GM23338 (cell line): ENCODE results near the gene TBKBP1. TPM values are rescaled to one million over a fixed set of nuclear protein-coding genes. Genes with fewer than 3 reads are reported as not detected.

Experiments
- ATAC-seq: fragments of 200-7000 bp; cut with Tn5 transposase; 3 replicates; pipeline ENCODE4 v1.9.1; 2020
- DNase-seq: peaks from one replicate; pipeline ENCODE4 v3.0.0-alpha.2; 2015; ENCODE audit warnings: low spot score
- H2AFZ ChIP-seq: fragments of 200-600 bp; sonication (generic); 2 replicates; pipeline ENCODE4 v1.8.0; 2016; ENCODE audit warnings: antibody characterized with exemption, mild to moderate bottlenecking, moderate library complexity
- H3F3A ChIP-seq: fragments of 200-600 bp; sonication (generic); replicated peaks from 2 replicates; pipeline ENCODE4 v1.8.0; 2017; ENCODE audit warnings: antibody characterized with exemption, mixed run types, low read depth
- H3K27ac ChIP-seq: fragments of 200-600 bp; sonication (generic); 2 replicates; pipeline ENCODE4 v1.6.1; 2016; ENCODE audit warnings: low read depth
- H3K27me3 ChIP-seq: fragments of 200-600 bp; sonication (generic); 2 replicates; pipeline ENCODE4 v1.8.0; 2016; ENCODE audit warnings: mild to moderate bottlenecking, mixed run types, moderate library complexity; ENCODE audit not compliant: insufficient read depth
- H3K36me3 ChIP-seq: fragments of 200-600 bp; sonication (generic); 2 replicates; pipeline ENCODE4 v1.8.0; 2016; ENCODE audit warnings: mild to moderate bottlenecking; ENCODE audit not compliant: insufficient read depth
- H3K4me1 ChIP-seq: fragments of 200-600 bp; sonication (generic); 2 replicates; pipeline ENCODE4 v1.8.0; 2016; ENCODE audit warnings: mild to moderate bottlenecking, moderate library complexity; ENCODE audit not compliant: insufficient read depth
- H3K4me2 ChIP-seq: fragments of 200-600 bp; sonication (generic); 2 replicates; pipeline ENCODE4 v1.7.1; 2017; ENCODE audit warnings: mixed run types
- H3K4me3 ChIP-seq: fragments of 200-600 bp; sonication (generic); 2 replicates; pipeline ENCODE4 v1.6.1; 2016; ENCODE audit warnings: mixed run types
- H3K79me2 ChIP-seq: fragments of 200-600 bp; sonication (generic); replicated peaks from 2 replicates; pipeline ENCODE4 v1.8.0; 2017; ENCODE audit warnings: mild to moderate bottlenecking; ENCODE audit not compliant: insufficient read depth
- H3K9me2 ChIP-seq: fragments of 200-600 bp; sonication (generic); 2 replicates; pipeline ENCODE4 v1.8.0; 2017; ENCODE audit not compliant: insufficient read depth
- H4K20me1 ChIP-seq: fragments of 200-600 bp; sonication (generic); replicated peaks from 2 replicates; pipeline ENCODE4 v1.8.0; 2017; ENCODE audit warnings: mild to moderate bottlenecking; ENCODE audit not compliant: insufficient read depth
- H3K27ac Mint-ChIP-seq: 2 replicates; pipeline ENCODE4 v1.8.0; 2020; ENCODE audit warnings: inconsistent platforms, mild to moderate bottlenecking, moderate library complexity, mixed read lengths
- H3K27me3 Mint-ChIP-seq: 3 replicates; pipeline ENCODE4 v1.8.0; 2022; ENCODE audit warnings: low read depth, mild to moderate bottlenecking, moderate library complexity, mixed read lengths, inconsistent platforms; ENCODE audit not compliant: insufficient read depth, poor library complexity
- H3K36me3 Mint-ChIP-seq: 3 replicates; pipeline ENCODE4 v1.8.0; 2021; ENCODE audit warnings: low read depth, mild to moderate bottlenecking, inconsistent platforms, moderate library complexity, mixed read lengths
- H3K4me1 Mint-ChIP-seq: 3 replicates; pipeline ENCODE4 v1.8.0; 2020; ENCODE audit warnings: mild to moderate bottlenecking, inconsistent platforms, mixed read lengths
- H3K4me3 Mint-ChIP-seq: 3 replicates; pipeline ENCODE4 v1.8.0; 2021; ENCODE audit warnings: moderate library complexity, mild to moderate bottlenecking, inconsistent platforms, mixed read lengths
- H3K9me3 Mint-ChIP-seq: 3 replicates; pipeline ENCODE4 v1.8.0; 2020; ENCODE audit warnings: moderate library complexity, mild to moderate bottlenecking, inconsistent platforms, mixed read lengths
- CREB1 ChIP-seq: fragments of 250-450 bp; sonication (Bioruptor Pico); IDR thresholded peaks from 2 replicates; pipeline ENCODE4 v1.5.0; 2020; ENCODE audit warnings: low read depth, mild to moderate bottlenecking, moderate library complexity
- EZH2 ChIP-seq: fragments of 200-600 bp; sonication (generic); IDR thresholded peaks from one replicate; pipeline ENCODE4 v1.8.0; 2017; ENCODE audit warnings: antibody characterized with exemption, mild to moderate bottlenecking, low read depth; ENCODE audit not compliant: unreplicated experiment
- EZH2phosphoT487 ChIP-seq: fragments of 200-600 bp; sonication (generic); IDR thresholded peaks from one replicate; pipeline ENCODE4 v1.8.1; 2018; ENCODE audit warnings: antibody characterized with exemption; ENCODE audit not compliant: unreplicated experiment
- JUNB ChIP-seq: IDR thresholded peaks from one replicate; pipeline ENCODE4 v1.6.1; 2016; ENCODE audit warnings: antibody characterized with exemption; ENCODE audit not compliant: unreplicated experiment
- POLR2AphosphoS5 ChIP-seq: IDR thresholded peaks from 2 replicates; pipeline ENCODE4 v1.6.1; 2016; ENCODE audit warnings: antibody characterized with exemption, low read depth
- STAT1 ChIP-seq: IDR thresholded peaks from one replicate; pipeline ENCODE4 v1.6.1; 2016; ENCODE audit warnings: antibody characterized with exemption; ENCODE audit not compliant: unreplicated experiment
- ZNF114 ChIP-seq: fragments of 250-450 bp; sonication (Bioruptor Pico); IDR thresholded peaks from 2 replicates; pipeline ENCODE4 v1.5.0; 2020; ENCODE audit warnings: mild to moderate bottlenecking, moderate library complexity
- polyA plus RNA-seq: library from polyadenylated mRNA; unstranded; fragments of >200 nt; fragmentation: Nextera tagmentation; extraction: Ambion mirVana; gene quantifications from 2 replicates; pipeline ENCODE4 v1.2.1, GENCODE V29; 2016
- total RNA-seq: library from RNA; depleted of rRNA; stranded (reverse); fragments of >200 nt; shearing (Covaris generic); gene quantifications from 2 replicates; pipeline ENCODE4 v1.2.3, GENCODE V29; 2014
- TF ChIP-seq, protein P1 (sequence below): IDR thresholded peaks from one replicate; pipeline ENCODE4 v1.6.1; 2018; ENCODE audit warnings: antibody characterized with exemption; ENCODE audit not compliant: unreplicated experiment
- TF ChIP-seq, protein P2 (sequence below): IDR thresholded peaks from 2 replicates; pipeline ENCODE4 v1.6.1; 2016; ENCODE audit warnings: antibody characterized with exemption

TBKBP1 gene
- total and polyA plus RNA-seq, 2 experiments from 2014 or later: 2.5 to 12.1 TPM

GRCh38 chr17:47707884-47708283 is 13.9 kb downstream of the TBKBP1 start:
- peaks cover 8% of the 10 kb centered on the region for H3K4me1 Mint-ChIP-seq
- H3K9me3 Mint-ChIP-seq: no peaks in the 10 kb centered on the region
- H3K27me3 Mint-ChIP-seq: peaks cover 23% of the 10 kb centered on the region
- Histone ChIP-seq H3K4me2 (peak overlapping the region; percentile 81; the same call in 1 of the 2 replicates), H3K4me3 (peak overlapping the region; percentile 56), H3K9me2 (no peaks in the 10 kb centered on the region), H3K27me3 (peaks cover 28% of the 10 kb centered on the region), H3F3A (peaks cover 7% of the 10 kb centered on the region; the same call in 1 of the 2 replicates), H2AFZ (peak overlapping the region; percentile 66; the same call in 1 of the 2 replicates), H3K79me2 (no peaks in the 10 kb centered on the region), H3K36me3 (no peaks in the 10 kb centered on the region), H4K20me1 (peaks cover 5% of the 10 kb centered on the region; the same call in 1 of the 2 replicates), H3K4me1 (peaks cover 5% of the 10 kb centered on the region; the same call in 1 of the 2 replicates), H3K27ac (no peak overlapping the region)
- H3K27ac Mint-ChIP-seq: no peak overlapping the region
- peak; percentile 42 for ATAC-seq
- peak overlapping the region; percentile 69 for H3K4me3 Mint-ChIP-seq
- H3K36me3 Mint-ChIP-seq: peaks cover 3% of the 10 kb centered on the region; the same call in 1 of the 3 replicates
- TF ChIP-seq, protein P1, sequence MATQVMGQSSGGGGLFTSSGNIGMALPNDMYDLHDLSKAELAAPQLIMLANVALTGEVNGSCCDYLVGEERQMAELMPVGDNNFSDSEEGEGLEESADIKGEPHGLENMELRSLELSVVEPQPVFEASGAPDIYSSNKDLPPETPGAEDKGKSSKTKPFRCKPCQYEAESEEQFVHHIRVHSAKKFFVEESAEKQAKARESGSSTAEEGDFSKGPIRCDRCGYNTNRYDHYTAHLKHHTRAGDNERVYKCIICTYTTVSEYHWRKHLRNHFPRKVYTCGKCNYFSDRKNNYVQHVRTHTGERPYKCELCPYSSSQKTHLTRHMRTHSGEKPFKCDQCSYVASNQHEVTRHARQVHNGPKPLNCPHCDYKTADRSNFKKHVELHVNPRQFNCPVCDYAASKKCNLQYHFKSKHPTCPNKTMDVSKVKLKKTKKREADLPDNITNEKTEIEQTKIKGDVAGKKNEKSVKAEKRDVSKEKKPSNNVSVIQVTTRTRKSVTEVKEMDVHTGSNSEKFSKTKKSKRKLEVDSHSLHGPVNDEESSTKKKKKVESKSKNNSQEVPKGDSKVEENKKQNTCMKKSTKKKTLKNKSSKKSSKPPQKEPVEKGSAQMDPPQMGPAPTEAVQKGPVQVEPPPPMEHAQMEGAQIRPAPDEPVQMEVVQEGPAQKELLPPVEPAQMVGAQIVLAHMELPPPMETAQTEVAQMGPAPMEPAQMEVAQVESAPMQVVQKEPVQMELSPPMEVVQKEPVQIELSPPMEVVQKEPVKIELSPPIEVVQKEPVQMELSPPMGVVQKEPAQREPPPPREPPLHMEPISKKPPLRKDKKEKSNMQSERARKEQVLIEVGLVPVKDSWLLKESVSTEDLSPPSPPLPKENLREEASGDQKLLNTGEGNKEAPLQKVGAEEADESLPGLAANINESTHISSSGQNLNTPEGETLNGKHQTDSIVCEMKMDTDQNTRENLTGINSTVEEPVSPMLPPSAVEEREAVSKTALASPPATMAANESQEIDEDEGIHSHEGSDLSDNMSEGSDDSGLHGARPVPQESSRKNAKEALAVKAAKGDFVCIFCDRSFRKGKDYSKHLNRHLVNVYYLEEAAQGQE: peak; percentile 56
- no peak for TF ChIP-seq POLR2AphosphoS5
- DNase-seq: peak; percentile 39

GRCh38 chr17:47708312-47708863 is 14.4 kb downstream of the TBKBP1 start:
- Mint-ChIP-seq H3K36me3 (peaks cover 3% of the 10 kb centered on the region; the same call in 1 of the 3 replicates), H3K4me1 (peaks cover 8% of the 10 kb centered on the region), H3K9me3 (no peaks in the 10 kb centered on the region), H3K27ac (no peak overlapping the region), H3K4me3 (peak overlapping the region; percentile 69), H3K27me3 (peaks cover 28% of the 10 kb centered on the region)
- Histone ChIP-seq H2AFZ (peak overlapping the region; percentile 66; the same call in 1 of the 2 replicates), H3K27me3 (peaks cover 28% of the 10 kb centered on the region), H3K4me2 (peak overlapping the region; percentile 81), H3K36me3 (no peaks in the 10 kb centered on the region), H4K20me1 (peaks cover 5% of the 10 kb centered on the region; the same call in 1 of the 2 replicates), H3F3A (peaks cover 7% of the 10 kb centered on the region; the same call in 1 of the 2 replicates), H3K4me3 (peak overlapping the region; percentile 56), H3K27ac (no peak overlapping the region), H3K79me2 (no peaks in the 10 kb centered on the region), H3K9me2 (no peaks in the 10 kb centered on the region), H3K4me1 (peaks cover 5% of the 10 kb centered on the region; the same call in 1 of the 2 replicates)
- ATAC-seq: peak; percentile 62
- peak; percentile 72 for DNase-seq
- TF ChIP-seq POLR2AphosphoS5: no peak
- TF ChIP-seq JUNB: no peak

- H3K4me3 ChIP-seq: peak overlapping the region; percentile 56
- peaks cover 28% of the 10 kb centered on the region for H3K27me3 ChIP-seq
- H3K36me3 Mint-ChIP-seq: peaks cover 3% of the 10 kb centered on the region; the same call in 1 of the 3 replicates
- H2AFZ ChIP-seq: 0 out of 2 replicates have a peak overlapping the region, but pooled peaks have one; percentile 63
- peaks cover 12% of the 10 kb centered on the region for H3K4me1 Mint-ChIP-seq
- peak; percentile 77 for DNase-seq
- peaks cover 5% of the 10 kb centered on the region; the same call in 1 of the 2 replicates for H4K20me1 ChIP-seq
- peak; percentile 83 for ATAC-seq
- H3K9me2 ChIP-seq: no peaks in the 10 kb centered on the region
- H3K4me2 ChIP-seq: peak overlapping the region; percentile 82
- no peaks in the 10 kb centered on the region for H3K79me2 ChIP-seq
- peaks cover 6% of the 10 kb centered on the region; the same call in 1 of the 2 replicates for H3K4me1 ChIP-seq
- no peaks in the 10 kb centered on the region for H3K9me3 Mint-ChIP-seq
- H3F3A ChIP-seq: peaks cover 7% of the 10 kb centered on the region; the same call in 1 of the 2 replicates
- H3K36me3 ChIP-seq: no peaks in the 10 kb centered on the region
- H3K27me3 Mint-ChIP-seq: peaks cover 30% of the 10 kb centered on the region
- peak overlapping the region; percentile 69 for H3K4me3 Mint-ChIP-seq
- no peak overlapping the region for H3K27ac Mint-ChIP-seq
- no peak overlapping the region for H3K27ac ChIP-seq
- no peak for TF ChIP-seq CREB1 (CRISPR knock-in tag)
- TF ChIP-seq EZH2phosphoT487: no peak
- TF ChIP-seq EZH2: no peak
- TF ChIP-seq POLR2AphosphoS5: no peak; the same call in 1 of the 2 replicates
- no peak for TF ChIP-seq ZNF114
- TF ChIP-seq, protein P2, sequence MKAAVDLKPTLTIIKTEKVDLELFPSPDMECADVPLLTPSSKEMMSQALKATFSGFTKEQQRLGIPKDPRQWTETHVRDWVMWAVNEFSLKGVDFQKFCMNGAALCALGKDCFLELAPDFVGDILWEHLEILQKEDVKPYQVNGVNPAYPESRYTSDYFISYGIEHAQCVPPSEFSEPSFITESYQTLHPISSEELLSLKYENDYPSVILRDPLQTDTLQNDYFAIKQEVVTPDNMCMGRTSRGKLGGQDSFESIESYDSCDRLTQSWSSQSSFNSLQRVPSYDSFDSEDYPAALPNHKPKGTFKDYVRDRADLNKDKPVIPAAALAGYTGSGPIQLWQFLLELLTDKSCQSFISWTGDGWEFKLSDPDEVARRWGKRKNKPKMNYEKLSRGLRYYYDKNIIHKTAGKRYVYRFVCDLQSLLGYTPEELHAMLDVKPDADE: no peak
- no peak for TF ChIP-seq STAT1
- TF ChIP-seq JUNB: no peak
Observed at GRCh38 chr17:47708864-47709541, 15.0 kb downstream of the TBKBP1 start.
